ENCODE measurements around the gene SLC18B1. TPM values are rescaled to one million over a fixed set of nuclear protein-coding genes. Genes with fewer than 3 reads are reported as not detected.
"Not testable (repeated sequence)": the region's sequence is repeated elsewhere in the genome, so short reads cannot be mapped to it uniquely, and the experiment has no call there.

SLC18B1 gene
- total RNA-seq, 1 experiment from 2014 or later, result 7.3 TPM

DNA sequence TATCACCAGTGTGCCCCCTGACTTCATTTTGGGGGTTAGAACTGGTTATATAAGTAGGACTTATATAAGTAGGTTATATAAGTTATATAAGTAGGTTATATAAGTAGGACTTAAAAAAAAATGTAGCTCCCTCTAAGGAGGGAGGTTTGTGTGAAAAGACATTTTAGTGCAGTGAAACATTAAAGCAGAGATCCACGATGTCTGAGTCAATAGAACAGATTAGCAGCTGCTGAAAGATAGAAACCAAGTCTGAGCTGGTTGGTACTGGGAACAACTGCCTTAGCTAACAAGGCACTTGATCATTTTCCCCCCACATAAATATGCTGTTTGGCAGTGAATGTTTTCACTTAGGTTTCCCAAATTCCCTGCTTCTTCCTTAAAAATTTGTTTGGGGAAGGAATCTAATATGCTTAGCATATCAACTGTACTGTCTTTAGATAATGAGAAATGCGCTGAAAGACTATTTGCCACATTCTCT is 13.9 kb upstream of the SLC18B1 start:
- Histone ChIP-seq H3K36me3 (peaks cover 28% of the 10 kb centered on the region), H3K27me3 (no peaks in the 10 kb centered on the region), H3K9me3 (0 out of 2 replicates have a peak, but pooled peaks cover 3% of the 10 kb centered on the region), H3K4me3 (peak overlapping the region; percentile 81)
- no peak for DNase-seq

DNA sequence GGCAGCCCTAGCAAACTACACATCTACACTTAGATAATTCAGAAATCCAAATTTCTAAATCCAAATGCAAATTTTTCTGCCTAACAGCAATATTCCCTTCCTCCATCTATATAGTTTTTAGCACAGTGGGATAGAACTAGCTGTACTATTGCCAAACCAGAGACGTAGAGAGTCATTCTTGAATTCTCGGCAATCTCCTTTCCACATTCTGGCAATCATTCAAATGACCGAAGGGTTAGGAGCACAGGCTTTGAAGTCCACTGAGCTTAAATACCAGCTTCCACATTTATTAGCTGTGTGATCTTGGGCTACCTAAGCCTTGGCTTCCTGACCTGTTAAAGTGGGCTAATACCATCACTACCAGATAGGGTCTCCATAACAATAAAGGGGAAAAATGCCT is 12.8 kb upstream of the SLC18B1 start:
- Histone ChIP-seq H3K27me3 (no peaks in the 10 kb centered on the region), H3K4me3 (no peak overlapping the region), H3K36me3 (peaks cover 18% of the 10 kb centered on the region), H3K9me3 (0 out of 2 replicates have a peak, but pooled peaks cover 3% of the 10 kb centered on the region)
- no peak for DNase-seq

DNA sequence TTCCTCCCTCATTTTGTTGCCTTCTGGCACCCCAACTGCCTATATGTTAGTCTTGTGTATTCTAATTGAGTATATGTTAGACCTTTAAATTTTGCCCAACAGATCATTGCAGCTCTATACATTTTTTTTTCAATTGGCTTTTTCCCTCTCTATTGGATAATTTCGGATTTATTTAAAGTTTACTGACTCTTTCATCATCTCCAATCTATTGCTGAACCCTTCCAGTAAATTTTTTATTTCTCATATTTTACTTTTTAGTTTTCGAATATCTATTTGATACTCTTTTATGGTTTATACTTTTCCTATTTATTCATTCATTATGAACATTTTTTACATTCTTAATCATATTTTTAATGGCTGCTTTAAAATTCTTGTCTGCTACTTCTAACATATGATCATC is 7.1 kb upstream of the SLC18B1 start:
- H3K36me3 ChIP-seq, result no peaks in the 10 kb centered on the region
- DNase-seq, result no peak
- no peak overlapping the region for H3K4me3 ChIP-seq
- peaks cover 2% of the 10 kb centered on the region; the same call in 1 of the 2 replicates for H3K9me3 ChIP-seq
- no peaks in the 10 kb centered on the region for H3K27me3 ChIP-seq

DNA sequence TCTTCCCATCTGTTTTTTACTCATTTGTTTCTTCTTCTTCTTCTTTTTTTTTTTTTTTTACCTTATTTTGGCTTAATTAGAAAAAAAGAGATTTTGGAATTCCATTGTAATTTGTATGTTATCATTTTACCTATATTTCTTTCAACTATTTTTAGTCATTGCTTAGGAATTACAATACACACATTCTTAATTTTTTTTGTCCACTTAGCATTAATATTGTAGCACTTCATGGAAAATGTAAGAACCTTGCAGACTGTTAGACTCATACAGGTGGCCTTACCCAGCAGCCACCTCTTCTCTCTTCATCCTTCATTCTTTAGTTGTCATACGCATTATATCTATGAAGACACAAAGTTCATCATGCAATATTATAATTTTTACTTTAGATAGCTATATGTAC is 5.8 kb upstream of the SLC18B1 start:
- no peaks in the 10 kb centered on the region for H3K36me3 ChIP-seq
- peaks cover 2% of the 10 kb centered on the region; the same call in 1 of the 2 replicates for H3K9me3 ChIP-seq
- H3K27me3 ChIP-seq, result no peaks in the 10 kb centered on the region
- H3K4me3 ChIP-seq, result no peak overlapping the region
- no peak for DNase-seq

DNA sequence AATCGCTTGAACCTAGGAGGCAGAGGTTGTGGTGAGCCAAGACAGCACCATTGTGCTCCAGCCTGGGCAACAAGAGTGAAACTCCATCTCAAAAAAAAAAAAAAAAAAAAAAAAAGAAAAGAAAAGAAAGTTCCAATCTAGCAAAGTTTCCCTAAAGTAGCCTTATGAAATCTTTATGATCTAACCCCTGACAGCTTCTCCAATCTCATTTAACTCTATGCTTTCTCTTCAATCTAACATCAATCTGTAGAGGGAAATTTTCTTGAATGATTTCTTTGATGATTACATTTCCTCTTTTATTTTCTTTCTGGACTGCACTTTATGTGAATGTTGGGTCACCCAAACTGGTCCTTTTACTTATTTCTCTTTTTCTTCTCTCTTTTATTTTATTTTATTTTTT is 2.2 kb upstream of the SLC18B1 start:
- Histone ChIP-seq H3K27me3 (no peaks in the 10 kb centered on the region), H3K4me3 (no peak overlapping the region), H3K9me3 (peaks cover 2% of the 10 kb centered on the region; the same call in 1 of the 2 replicates), H3K36me3 (no peaks in the 10 kb centered on the region)
- DNase-seq, result no peak

DNA sequence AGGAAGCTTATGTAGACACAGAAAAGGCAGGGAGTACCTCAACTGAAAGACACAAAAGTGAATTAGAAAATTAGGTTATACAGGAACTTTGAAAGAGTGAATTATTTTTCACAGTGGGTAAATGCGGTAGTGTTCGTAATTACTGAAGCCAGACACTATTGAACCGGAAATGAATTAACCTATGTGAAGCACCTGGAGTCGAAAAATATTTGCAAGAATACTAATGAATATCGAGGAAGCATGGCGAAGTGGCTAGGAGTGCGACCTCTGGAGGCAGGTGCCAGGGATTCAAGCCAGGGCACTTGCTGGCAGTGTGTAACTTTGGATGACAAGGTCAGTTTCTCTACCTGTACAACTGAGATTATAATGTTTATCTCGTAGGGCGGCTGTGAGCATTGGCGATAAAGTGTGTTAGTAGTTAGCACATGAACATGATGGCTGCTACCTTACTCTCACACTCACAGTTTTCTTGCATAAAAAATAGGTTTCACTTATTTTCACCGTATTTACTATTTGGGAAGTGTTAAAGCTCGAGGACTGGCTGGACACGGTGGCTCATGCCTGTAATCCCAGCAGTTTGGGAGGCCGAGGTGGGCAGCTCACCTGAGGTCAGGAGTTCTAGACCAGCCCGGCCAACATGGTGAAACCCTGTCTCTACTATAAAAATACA is 567 bp upstream of the SLC18B1 start:
- H3K36me3 ChIP-seq, result no peaks in the 10 kb centered on the region
- no peaks in the 10 kb centered on the region for H3K27me3 ChIP-seq
- H3K4me3 ChIP-seq, result peak overlapping the region; percentile 67
- H3K9me3 ChIP-seq, result no peaks in the 10 kb centered on the region; the same call in 1 of the 2 replicates
- peak; percentile 66 for DNase-seq

DNA sequence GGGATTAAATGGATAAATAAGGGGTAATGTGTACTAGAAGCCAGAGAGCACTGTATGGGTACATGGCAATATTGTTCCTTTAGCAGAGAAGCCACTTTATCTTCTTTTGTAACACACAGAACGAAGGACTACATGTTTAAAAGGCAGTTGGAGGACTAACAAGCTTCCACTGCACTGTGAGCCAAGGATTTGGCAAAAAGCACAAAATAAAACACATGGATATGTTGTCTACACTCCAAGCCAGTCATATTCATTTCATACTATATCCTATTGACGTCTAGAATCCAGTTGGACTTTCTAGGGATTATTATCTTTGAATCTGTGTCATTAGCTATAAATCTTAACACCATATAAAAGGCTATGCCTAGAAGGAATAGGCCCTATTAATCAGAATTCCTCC is 3.0 kb downstream of the SLC18B1 start:
- no peak for DNase-seq
- no peaks in the 10 kb centered on the region for H3K27me3 ChIP-seq
- H3K9me3 ChIP-seq, result no peaks in the 10 kb centered on the region
- no peaks in the 10 kb centered on the region; the same call in 1 of the 2 replicates for H3K36me3 ChIP-seq
- no peak overlapping the region for H3K4me3 ChIP-seq

DNA sequence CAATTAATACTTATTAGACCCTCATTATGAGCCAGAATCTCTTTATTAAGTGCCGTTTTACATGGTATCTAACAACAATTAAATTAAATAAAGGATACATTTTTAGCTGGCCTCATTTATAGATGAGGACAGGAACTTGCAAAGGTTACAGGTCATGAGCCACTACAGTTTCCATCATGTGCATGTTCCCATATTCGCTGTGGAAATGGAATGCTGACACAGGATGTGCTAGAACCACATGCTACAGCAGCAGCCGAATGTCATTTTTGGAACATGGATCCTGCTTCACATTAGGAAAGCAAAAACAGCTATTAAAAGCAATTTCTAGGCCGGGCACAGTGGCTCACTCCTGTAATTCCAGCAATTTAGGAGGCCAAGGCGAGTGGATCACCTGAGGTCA is 5.9 kb downstream of the SLC18B1 start:
- DNase-seq, result no peak
- Histone ChIP-seq H3K27me3 (no peaks in the 10 kb centered on the region), H3K4me3 (no peak overlapping the region), H3K9me3 (no peaks in the 10 kb centered on the region), H3K36me3 (no peaks in the 10 kb centered on the region; the same call in 1 of the 2 replicates)

DNA sequence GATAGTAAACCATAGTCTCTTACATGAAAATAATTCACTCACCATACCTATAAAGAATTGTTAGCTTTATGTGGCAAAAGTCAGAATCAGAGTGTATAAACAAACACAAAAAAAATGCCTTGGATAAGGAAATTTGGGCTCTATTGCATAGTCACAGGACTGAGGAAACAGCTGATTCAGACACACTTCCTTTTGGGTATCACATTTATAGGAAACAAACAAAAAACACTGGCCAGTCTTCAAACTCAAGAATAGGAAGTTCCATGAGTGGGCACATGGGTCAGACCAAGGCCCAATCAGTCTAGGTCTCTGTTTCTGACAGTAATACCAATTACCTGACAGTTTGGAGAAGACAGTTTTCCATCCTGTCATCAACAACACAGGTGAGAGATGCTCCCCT is 8.0 kb downstream of the SLC18B1 start:
- H3K27me3 ChIP-seq, result no peaks in the 10 kb centered on the region
- no peak for DNase-seq
- H3K9me3 ChIP-seq, result no peaks in the 10 kb centered on the region
- H3K36me3 ChIP-seq, result no peaks in the 10 kb centered on the region; the same call in 1 of the 2 replicates
- H3K4me3 ChIP-seq, result no peak overlapping the region

DNA sequence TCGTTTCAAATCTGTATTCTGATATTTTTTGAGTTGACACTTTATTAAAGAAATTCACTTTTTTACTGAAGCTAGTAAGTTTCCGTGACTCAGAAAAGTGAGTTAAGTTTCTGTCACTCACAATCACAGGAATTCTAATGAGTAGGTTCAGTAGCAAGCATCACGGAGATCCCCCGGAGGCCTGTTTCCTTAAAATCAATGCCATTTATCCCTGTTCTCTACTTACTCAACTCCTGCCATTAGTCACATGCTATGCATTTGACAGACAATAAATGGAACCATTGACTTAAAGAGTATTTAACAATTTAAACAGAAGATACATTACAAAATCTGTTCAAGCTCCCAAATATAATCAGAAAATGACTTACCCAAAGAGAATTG is 9.1 kb downstream of the SLC18B1 start:
- no peaks in the 10 kb centered on the region for H3K9me3 ChIP-seq
- no peaks in the 10 kb centered on the region; the same call in 1 of the 2 replicates for H3K36me3 ChIP-seq
- no peaks in the 10 kb centered on the region for H3K27me3 ChIP-seq
- DNase-seq, result no peak
- no peak overlapping the region for H3K4me3 ChIP-seq

DNA sequence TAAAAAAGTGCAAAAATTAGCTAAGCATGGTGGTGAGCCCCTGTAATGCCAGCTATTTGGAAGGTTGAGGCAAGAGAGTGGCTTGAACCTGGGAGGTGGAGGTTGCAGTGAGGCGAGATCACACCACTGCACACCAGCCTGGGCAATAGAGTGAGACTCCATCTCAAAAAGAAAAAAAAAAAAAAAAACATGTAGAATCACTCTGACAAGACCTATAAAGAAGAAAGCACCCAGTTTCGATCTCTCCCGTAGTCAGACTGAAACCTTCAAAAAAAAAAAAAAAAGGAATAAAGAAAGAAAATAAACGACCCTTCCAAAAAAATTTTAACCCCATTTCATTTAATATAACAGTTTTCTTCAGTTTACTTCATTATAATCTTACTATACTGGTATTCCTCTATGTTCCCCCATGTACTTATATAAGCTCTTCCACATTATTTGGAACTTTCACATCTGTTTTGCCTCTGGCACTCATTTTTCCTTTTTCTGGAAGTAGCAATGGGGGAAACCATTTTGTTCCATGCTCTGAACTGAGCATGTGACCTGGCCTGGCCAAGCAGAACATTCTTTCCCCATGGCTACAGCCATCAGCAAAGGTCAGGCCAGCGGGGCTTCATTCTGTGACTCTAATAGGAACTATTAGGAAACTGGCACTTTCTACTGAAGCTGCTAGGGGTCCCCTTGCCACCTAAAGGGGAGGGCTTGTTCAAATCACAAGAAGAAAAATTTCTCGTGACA is 9.6 kb downstream of the SLC18B1 start:
- Histone ChIP-seq H3K27me3 (no peaks in the 10 kb centered on the region), H3K36me3 (no peaks in the 10 kb centered on the region; the same call in 1 of the 2 replicates)
- DNase-seq, result no peak

DNA sequence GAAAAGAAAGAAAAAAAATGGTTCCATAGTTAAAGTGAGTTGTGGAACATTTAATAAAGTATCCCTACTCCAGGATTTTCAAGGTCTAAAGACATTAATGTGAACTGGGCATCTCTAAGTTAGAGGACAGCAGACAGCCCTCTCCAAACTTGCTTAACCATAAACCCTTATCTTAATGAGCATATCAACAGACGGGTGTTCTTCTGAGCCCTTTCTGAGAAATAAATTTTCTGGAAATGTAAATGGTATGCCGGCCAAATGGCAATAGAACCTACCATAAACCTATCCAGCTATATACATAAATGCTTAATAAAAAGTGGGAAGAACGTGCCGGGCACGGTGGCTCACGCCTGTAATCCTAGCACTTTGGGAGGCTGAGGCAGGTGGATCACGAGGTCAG is 12.5 kb downstream of the SLC18B1 start:
- Histone ChIP-seq H3K4me3 (no peak overlapping the region), H3K9me3 (no peaks in the 10 kb centered on the region), H3K36me3 (no peaks in the 10 kb centered on the region; the same call in 1 of the 2 replicates), H3K27me3 (no peaks in the 10 kb centered on the region)
- no peak for DNase-seq

More for the DNA sequence above, 9.6 kb downstream of the SLC18B1 start:
- H3K4me3 ChIP-seq, result no peak overlapping the region
- no peaks in the 10 kb centered on the region for H3K9me3 ChIP-seq

DNA sequence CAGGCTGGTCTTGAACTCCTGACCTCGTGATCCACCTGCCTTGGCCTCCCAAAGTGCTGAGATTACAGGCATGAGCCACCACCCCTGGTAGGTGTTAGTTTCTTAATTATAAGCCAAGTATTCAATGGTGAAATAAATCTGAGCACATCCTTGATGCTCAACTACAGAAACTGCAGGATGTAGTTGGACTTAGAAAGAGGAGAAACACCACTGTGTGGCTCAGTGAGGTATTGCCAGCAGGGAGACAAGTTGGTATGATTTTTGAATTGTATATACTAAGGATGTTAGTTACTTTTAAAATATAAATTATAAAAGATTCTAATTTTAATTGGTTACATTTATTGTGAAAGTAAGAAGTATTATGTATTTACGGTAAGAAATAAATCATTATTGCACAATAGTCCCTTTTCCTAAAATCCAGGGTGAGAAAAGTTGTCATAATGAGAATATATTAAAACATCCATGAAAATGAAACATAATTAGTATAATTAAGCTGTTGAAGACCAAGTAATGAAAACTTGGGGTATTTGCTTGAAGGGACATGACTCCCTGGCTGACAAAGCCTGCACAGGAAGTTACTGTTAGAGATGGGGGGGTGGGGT is 17.6 kb downstream of the SLC18B1 start:
- H3K36me3 ChIP-seq, result no peaks in the 10 kb centered on the region; the same call in 1 of the 2 replicates
- peak; percentile 4 for DNase-seq

DNA sequence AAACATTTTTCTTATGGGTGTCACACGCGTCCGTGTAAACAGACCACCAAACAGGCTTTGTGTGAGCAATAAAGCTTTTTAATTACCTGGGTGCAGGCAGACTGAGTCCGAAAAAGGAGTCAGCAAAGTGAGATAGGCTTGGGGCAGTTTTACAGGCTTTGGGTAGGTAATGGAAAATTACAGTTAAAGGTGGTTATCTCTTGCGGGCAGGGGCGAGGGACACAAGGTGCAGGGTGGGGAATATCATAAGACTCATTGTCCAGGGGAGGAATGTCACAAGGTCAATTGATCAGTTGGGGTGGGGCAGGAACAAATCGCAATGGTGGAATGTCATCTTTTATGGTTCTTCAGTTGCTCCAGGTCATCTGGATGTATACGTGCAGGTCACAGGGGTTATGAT is 20.6 kb downstream of the SLC18B1 start:
- H3K4me3 ChIP-seq, H3K36me3 ChIP-seq, DNase-seq: not testable (repeated sequence)

More for the DNA sequence above, 17.6 kb downstream of the SLC18B1 start:
- no peaks in the 10 kb centered on the region for H3K9me3 ChIP-seq
- no peaks in the 10 kb centered on the region for H3K27me3 ChIP-seq
- no peak overlapping the region for H3K4me3 ChIP-seq

DNA sequence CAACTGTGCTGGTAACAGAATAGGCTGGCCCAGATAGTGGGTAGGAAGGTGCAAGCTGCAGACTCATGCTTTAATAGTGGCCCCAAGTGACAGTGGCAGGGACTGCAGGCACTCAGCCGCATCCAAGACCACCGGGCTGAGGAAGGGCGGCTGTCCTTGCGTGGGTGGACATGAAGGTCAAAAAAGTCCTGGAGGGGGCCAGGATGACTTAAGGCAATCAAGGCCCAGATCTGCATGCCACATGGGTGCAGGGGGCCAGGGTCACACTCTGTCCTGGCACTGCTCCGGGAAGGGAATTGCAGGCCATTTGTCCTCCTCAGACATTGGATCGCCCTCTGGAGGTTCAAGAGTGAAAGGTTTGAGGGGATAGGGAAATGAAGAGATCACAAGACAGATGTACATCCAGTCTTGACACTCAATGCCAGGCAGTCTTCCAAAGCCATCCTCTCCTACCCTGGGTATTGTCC is 30.4 kb downstream of the SLC18B1 start:
- peaks cover 3% of the 10 kb centered on the region; the same call in 1 of the 2 replicates for H3K36me3 ChIP-seq
- H3K9me3 ChIP-seq, result no peaks in the 10 kb centered on the region
- H3K4me3 ChIP-seq, result no peak overlapping the region
- peak; percentile 2 for DNase-seq
- no peaks in the 10 kb centered on the region for H3K27me3 ChIP-seq

More for the DNA sequence above, 20.6 kb downstream of the SLC18B1 start:
- not testable (repeated sequence) for H3K27me3 ChIP-seq, H3K9me3 ChIP-seq

DNA sequence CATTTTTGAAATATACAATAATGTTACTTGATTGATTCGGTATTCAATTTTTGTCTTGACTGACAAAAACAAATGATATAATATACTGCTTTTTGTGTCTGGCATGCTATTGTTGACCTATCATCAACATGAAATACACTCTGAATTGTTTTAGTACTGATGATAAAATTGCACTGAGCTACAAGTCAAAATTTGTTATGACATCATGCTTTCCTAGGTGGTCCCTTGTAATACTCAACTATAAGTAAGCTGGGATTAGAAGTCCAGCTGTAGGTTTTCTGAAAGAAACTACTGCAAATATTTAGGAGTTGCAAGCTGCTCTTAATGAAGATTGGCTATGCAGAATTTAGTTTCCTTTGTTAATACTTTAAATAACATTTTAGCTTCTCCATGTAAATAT is 32.9 kb downstream of the SLC18B1 start:
- no peak for DNase-seq
- H3K36me3 ChIP-seq, result peaks cover 3% of the 10 kb centered on the region; the same call in 1 of the 2 replicates
- H3K4me3 ChIP-seq, result no peak overlapping the region
- H3K9me3 ChIP-seq, result no peaks in the 10 kb centered on the region
- H3K27me3 ChIP-seq, result no peaks in the 10 kb centered on the region

DNA sequence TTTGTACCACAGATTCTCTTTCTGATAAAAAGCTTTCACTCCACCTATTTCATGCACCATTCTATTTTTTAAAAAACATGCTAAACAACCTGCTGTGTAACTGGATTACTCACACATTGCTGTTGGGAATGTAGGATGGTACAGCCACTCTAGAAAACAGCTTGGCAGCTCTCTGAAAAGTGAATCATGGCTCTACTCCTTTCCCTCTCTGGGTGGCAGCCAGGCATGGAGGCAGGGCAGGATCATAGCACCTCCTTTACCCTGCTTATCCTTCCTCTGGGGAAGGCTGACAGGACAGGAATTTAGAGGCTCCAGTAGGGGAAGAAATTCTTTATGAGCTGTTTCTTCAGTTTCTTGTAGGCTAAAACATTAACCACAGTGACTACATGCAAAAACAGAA is 34.1 kb downstream of the SLC18B1 start:
- no peak overlapping the region for H3K4me3 ChIP-seq
- H3K9me3 ChIP-seq, result no peaks in the 10 kb centered on the region
- H3K36me3 ChIP-seq, result no peaks in the 10 kb centered on the region; the same call in 1 of the 2 replicates
- H3K27me3 ChIP-seq, result no peaks in the 10 kb centered on the region
- DNase-seq, result peak; percentile 96

Measured in MG63 (cell line).